GM12801 (cell line): ENCODE results near the gene ITFG1.

Source experiments
- CTCF ChIP-seq: IDR thresholded peaks from one replicate; pipeline ENCODE4 v1.5.1; 2011; ENCODE audit warnings: control low read depth; ENCODE audit not compliant: insufficient read length; ENCODE audit errors: extremely low read depth

Gene ITFG1

GRCh38 chr16:47387026-47387734 is 73.7 kb downstream of the ITFG1 start:
- TF ChIP-seq CTCF, result no peak

- TF ChIP-seq CTCF, result no peak
Measured at GRCh38 chr16:47386201-47386718, 74.6 kb downstream of the ITFG1 start.

GRCh38 chr16:47382362-47382761 is 78.5 kb downstream of the ITFG1 start:
- no peak for TF ChIP-seq CTCF

- TF ChIP-seq CTCF, result no peak
Measured at GRCh38 chr16:47377154-47377553, 83.7 kb downstream of the ITFG1 start.

- no peak for TF ChIP-seq CTCF
Measured at GRCh38 chr16:47375423-47375822, 85.4 kb downstream of the ITFG1 start.

- no peak for TF ChIP-seq CTCF
Measured at GRCh38 chr16:47374629-47375028, 86.2 kb downstream of the ITFG1 start.

- no peak for TF ChIP-seq CTCF
Measured at GRCh38 chr16:47371271-47372014, 89.4 kb downstream of the ITFG1 start.
